HG02678 (cell line): ENCODE measurements around the gene PARD3.

Experiments
- ATAC-seq: cut with Tn5 transposase; IDR thresholded peaks from one replicate; pipeline ENCODE4 v1.9.1; 2021; ENCODE audit warnings: mild to moderate bottlenecking, moderate library complexity; ENCODE audit not compliant: unreplicated experiment

The PARD3 gene

DNA sequence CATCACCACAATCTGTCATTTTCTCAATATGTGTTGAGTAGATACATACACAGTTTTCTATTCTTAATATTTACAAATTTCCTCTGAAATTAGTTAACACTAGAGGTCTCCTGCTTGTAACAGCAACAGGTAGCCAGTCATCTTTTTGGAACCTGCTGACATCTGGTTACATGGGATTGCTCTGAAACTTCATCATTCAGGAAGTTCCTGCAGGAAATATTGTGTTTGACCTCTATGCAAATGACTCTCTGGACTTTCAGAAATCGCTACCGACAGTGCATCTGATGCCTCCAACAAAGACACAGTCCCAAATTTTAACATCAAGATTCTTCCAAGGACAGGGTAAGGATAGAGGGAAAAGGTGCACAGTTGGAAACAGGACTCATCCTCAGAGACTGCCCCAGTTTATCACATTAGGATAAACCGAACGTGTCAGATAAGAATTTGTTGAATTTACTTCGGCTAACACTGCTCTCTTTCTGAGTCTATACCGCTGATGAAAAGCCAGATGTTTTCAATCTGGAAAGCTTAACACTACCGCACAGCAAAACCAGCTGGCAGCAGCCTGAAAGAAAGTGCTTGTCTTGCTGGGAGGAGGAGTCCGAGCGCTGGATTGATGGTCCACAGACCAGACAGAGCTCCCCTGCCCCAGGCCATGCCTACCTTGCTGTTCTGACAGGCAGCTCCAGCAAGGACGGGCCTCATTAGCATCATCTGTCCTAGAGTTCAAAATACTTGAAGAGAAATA, 633.4 kb downstream of the PARD3 start:
- ATAC-seq = no peak

DNA sequence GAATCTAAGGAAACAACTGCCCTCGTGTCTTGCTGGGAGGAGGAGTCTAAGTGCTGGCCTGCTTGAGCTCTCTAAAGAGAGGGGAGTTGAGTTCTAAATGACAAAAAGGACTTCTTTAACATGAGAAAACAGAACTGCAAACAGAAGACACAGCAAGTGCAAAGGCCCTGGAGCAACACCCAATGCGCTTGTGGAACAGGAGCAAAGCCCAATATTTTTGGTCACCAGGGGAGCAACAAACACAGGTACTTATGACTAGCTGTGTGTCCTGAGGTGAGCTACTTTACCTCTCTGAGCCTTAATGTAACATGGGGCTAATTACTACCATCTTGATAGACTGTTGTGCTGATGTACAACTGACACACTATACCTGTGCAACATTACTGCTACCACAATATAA, 634.3 kb downstream of the PARD3 start:
- ATAC-seq = no peak

DNA sequence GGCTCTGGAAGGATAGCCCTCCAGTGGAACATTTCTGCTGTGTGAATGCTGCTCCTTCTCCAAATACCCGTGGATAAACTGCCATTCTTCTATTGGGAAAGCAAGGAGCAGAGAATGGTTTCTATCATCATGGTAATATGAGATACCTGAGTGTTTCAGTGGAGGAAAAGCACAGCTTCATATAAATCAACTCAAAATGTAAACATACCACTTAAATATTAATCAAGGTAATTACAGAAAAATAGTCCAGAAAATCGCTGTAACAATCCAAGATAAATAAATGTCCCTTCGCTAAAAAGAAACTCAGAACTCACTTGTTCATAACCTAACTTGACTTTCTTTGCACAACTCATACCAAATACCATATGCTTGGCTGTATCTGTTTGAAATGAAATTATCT, 635.8 kb downstream of the PARD3 start:
- ATAC-seq = no peak

DNA sequence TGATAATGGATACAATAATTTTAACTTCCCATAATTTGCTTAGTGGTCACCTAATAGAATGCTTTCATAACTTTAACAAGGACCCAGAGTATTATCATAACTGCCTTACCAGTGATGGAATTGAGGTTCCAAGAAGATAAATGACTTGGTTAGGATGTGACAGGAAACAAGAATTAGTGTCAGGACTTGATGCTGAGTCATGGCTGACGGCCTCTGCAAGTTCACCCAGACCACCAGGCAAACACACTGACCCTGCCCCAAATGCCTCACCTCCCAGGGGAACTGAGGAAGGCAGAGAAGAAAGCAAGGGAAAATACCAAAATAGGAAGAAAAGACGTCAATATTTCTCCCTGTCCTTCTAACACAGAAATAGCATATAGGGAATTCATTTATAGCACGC, 636.3 kb downstream of the PARD3 start:
- no peak for ATAC-seq

DNA sequence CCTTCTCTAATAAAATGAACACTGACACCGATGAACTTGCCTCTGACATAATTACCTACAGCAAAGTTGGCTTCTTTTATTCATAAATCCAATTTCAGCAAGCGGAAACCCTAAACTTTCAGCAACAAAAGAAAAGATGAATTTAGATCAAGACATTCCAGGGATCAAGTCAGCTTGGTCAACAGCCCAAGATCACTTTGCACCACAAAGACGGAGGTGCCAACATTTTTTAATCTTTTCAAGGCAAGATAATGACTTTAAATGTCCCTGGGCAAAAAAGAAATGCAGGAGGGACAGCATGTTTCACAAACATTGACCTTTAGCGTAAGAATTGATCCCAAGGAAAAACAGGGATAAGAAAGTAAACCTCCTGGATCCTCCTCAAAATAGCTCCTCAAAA, 636.9 kb downstream of the PARD3 start:
- no peak for ATAC-seq

DNA sequence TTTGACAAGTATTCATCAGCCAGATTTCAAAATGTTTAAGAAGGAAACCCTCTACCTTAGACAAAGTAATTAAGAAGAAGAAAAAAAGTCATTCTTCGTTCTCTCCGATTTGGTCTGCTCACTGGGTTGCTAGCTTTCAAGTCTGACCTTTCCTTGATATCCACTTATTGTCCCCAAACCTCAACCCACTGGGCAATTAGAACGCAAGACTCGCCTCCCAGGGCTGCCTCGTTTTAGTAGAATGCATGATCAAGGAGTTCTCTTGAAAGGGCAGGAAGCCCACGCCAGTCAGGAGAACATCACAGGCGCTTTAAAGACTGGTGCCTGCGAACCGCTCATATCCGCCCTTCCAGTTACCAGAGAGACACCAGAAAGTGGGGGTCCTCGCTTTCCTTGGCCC, 637.7 kb downstream of the PARD3 start:
- ATAC-seq = no peak

DNA sequence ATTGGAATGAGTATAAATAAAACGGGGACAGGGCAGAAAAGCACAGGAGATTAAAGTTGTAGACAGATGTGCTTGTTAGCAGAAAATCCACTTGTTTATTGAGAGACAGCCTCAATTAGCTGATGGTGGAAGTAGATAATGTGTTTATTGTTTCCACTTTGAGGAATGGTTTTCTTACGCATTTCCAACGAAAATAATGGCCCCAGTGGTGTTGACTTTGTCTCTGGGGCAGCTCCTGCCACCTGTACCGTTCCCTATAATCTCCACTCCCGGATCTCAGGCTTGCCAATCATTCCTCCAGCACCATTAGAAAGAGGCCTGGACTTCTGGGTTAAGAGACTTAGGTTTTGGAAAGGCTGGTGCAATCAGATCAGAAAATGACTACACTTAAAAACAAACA, 638.7 kb downstream of the PARD3 start:
- ATAC-seq = no peak

DNA sequence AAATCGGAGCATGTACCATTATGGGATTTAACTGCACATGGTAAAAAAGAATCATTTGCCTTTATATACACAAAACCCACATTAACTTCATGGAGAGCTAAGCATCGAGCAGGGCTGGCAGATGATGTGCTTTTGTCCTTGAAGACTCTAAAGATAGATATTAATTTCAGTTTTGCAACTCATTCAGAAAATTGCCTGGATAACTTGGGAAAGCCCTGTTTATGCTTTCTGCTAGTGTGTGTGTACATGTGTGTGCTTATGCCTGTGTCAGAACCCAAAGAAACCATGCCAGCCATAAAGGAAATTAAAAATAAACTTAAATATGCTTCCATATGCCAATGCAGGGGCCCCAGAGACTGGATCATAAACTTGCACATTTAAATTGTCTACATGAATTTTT, 640.0 kb downstream of the PARD3 start:
- no peak for ATAC-seq

DNA sequence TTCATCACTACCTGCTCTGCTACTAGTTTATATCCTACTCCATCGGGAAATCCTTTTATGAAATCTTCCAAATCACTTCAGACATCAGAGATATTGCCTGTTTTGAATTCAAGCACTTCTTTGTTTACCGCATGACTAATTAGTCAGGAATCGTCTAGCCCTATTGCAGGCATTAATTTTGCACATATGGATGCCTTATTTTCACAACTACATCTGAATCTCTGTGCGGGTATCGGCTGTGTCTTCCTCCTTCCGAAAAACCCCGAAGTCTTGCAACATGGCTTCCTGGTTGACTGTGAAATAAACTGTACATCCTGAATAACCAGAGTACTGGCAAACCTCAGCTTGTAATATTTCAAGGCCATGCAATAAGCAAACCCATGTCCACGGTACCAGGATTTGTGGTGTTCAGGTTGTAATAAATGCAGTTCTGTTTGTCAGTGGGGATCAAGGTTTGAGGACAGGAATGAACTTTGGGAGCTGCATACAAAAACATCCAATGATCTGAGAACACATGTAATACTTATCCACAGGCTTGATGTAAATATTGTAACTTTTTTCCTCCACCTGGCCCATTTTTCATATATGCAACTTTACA, 642.1 kb downstream of the PARD3 start:
- ATAC-seq = no peak

DNA sequence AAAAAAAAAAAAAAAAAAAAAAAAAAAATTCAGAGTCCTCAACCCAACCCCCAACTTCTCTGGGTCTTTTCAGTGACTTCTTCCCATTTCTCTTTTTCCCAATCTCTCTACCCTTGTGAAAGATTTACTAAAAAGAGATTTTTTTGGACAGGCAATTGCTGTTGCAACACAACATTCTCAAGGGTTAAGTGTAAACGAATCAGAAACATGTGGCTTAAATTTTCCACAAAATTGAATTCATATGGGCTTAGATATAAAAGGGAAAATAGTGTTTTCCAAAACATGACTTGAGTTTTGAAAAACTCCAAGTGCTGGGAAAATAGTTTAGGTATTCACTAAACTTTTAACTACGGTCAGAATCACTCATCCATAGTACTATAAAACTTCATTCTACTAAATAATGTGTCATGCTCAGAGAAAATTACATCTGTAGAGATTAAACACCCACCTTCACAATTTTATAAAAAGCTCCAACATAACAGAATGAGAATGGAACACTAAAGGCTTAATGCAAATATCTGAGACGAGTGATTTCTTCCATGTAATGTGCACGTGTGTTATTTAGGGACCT, 643.1 kb downstream of the PARD3 start:
- ATAC-seq = no peak

DNA sequence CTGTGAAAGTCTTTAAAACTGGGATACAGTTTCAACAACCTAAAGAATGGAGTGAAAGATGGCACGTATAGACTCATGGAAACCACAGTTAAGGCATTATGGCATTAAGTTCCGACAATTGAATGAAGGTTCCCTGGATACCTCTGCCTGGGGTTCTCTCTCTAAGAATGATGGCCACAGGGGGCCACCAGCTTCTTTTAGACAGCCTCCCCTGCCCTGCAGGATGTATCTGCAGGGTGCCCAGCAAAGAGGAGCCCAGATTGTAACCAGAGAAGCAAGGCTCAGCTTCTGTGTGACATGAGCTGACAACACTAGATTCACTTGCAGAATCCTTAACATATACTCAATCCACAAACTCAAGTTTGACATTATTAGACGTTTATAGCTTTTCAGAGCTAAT, 645.4 kb downstream of the PARD3 start:
- no peak for ATAC-seq

DNA sequence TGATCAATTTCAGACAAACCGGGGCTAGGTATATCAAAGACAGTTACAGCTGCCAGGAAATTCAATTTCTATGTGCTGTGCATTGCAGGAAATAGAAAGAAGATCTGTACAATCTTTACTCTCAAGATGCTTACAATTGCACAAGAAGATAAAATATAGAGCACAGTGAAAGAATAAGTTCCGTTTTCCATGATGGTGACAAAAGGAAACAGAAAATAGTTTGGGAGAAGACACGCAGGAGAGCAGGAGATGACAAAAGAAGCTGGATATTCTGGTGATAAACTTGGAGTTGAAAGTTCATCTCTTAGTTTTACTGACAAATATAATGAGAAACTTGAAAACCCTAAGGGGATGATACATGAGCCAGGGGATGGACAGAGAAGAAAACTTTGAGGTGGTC, 646.0 kb downstream of the PARD3 start:
- no peak for ATAC-seq

DNA sequence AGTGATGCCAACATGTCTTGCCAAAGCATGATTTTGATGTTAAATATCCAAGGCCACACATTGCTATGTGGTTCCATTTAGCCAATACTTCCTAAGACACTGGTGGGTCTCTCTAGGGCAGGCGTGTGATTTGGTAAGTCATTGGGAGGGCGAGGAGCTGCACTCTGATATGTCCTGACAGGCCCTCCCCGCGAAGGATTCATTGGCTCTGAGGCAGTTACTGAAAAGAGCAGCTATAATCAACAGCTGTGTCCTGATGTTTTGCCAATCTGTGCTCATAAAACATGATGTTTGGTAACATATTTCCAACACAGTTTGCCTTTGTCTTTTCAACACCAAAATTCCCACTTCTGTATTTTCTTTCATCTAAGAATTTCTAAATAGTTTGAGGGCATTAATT, 646.7 kb downstream of the PARD3 start:
- ATAC-seq = no peak

DNA sequence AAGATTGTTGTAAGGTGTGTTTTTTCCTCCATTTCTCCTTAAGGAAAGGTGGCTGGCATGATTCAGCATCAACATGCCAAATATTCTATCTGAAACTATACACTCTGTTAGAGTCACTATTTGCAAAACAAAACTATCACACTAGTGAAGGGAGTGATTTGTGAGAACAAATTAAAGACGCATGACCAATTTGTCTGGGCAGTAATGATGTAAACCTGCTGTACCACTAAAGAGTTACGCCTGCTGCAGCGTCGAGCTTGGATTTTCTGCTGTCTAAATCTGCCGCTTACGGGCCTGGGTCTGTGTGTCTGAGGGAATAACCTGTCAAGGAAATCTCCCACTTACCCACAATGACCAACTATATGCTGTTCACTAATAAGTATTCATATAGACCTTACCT, 648.3 kb downstream of the PARD3 start:
- ATAC-seq = no peak

DNA sequence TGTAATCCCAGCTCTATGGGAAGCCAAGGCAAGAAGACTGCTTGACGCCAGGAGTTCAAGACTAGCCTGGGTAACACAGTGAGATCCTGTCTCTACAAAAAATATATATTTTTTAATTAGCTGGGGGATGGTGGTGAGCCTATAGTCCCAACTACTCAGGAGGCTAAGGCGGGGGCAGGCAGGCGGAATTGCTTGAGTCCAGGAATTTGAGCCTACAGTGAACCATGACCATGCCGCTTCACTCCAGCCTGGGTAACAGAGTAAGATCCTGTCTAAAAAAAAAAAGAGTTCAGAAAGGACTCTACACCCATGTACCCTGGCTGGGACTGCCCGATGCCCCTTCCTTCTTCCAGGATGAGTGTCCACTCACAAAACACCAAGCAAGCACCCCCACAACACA, 648.7 kb downstream of the PARD3 start:
- ATAC-seq = no peak

DNA sequence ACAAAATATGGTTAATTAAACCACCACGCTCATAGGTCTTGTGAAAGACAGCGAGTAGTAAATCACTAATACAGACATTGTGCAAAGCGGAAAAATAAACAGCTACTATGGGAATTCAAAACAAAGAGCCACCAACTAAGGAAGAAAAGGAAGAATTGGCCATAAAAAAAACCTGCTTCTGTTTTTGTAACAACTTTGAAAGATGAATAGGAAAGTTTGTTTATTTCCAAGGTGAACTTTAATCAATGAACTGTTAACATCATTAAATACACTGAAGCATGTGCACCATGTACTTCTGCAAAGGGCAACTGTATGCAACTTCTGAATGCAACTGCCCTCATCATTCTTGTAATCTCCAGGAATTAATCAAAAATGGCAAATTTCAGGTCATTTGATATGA, 651.1 kb downstream of the PARD3 start:
- no peak for ATAC-seq

DNA sequence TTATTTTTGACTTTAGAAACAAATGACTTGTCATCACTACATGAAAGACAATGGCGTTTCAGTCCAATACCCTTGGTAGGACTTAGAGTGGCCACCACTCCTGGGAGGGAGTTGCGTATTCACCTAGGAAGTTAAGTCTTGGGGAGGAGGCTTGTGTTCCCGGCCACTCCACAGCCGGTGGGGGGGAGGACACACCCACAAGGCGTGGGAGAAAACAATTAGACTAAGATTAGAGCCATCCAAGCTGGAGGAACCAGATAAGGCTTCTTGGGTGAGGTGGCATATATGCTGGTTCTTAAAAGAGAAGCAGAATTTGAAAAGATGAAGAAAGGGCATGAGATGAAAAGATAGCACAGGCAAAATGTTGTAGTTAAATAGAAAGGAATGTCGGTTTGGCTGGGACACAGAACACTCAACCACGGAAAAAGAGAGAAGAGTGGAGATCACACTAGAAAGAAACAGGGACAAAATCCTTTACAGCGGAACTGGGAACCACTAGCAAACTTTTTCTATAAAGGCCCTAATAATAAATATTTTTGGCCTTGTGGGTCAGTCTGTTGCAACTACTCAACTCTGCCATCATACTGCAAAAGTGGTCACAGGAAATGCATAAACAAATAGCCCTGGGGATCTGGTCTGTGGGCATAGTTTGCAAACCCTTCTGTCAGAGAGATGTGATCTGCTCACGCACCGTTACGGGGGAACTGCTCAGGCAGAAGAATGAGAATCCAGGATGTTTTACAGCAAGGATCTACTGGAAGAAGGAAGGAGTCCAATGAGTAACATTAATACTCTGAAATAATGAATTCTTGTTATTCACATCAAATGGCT, 651.8 kb downstream of the PARD3 start:
- ATAC-seq = no peak

DNA sequence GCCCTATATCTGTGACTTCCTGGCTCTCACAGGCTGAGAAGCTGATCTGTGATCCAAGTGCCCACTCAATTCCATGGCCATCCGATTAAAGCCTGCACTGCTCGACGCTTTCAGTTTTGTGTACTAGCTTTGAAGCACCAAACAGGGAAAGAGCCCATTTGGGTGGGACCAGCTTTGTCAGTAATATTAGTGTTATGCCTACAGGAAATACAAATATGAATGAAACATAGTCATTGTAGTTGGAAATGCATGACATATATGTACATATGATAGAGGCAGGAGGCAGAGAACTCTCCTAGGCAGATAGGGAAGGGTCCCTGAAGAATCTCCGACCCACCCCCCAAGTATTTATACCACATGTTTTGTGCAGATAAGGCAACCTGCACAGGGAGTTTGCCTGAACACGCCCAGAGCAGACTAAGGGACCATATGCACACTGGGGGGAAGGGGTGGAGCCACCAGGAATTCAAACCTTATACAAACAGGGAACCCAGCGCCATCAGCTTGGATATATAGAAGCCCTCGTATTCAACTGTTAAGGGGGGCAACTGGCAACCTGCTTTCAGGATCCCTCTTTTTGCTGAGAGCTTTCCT, 653.2 kb downstream of the PARD3 start:
- no peak for ATAC-seq

DNA sequence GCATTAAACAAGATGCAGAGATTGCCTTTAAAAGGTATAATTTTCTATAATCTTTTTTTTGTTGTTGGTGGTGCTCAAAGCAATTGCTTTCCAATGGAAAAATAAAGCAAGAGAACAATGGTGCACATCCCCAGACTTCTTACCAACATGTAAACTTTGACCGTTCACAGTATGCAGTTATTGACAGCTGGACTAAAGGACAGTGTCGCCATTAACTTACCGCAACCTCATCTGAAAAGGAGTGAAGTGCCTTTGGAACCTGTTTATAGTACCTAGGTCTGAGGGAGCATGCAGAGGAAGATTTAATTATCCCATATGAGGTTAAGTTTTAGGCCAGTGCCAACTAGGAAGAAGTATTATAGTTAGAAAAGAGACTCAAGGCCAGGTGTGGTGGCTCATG, 654.5 kb downstream of the PARD3 start:
- no peak for ATAC-seq

DNA sequence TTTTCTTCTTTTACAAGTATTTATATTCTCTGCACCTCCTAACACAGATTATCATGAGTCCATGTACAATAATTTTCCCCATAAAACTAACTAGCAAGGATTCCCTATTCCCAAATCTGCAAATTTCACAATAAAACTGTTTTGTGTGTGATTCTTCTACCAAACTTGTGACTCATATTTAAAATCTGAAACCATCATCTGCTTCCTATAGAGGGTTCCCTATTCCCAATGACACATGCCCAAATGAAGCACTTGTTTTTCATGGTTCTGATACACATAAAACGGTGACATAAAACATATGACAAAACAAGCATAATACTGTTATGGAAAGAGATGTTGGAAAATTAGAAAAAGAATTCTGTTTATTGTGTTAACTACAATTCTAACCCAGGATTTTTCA, 657.6 kb downstream of the PARD3 start:
- no peak for ATAC-seq

DNA sequence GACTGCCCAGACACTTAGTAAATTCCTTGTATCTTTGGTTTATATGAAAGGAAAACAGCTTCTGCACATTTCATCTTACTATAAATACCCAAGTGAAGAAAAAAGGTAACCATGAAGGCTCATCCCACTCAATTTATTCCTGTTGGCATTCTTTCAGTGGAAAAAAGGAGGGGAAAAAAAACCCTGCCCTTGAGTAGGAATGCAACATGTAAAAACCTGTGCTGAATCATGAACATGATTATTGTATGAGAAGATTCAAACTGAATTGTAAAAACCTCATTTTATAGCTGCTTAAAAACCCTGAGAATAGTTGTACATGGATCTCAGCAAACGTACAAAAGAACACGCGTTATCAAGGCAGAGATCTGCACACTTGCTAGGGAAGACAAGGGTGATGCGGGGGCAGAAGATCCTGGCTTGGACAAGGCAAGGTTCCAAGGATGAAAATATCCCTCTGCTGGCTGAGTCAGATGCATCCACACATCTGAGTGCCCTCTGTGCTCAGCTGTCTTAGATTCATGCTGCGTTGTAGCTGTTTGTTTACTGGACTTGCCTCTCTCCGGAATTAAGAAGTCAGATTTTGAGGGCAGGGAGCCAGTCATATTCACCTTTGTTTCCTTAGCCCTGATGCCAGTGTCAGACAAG, 658.2 kb downstream of the PARD3 start:
- ATAC-seq = no peak
